HG03175 (cell line): ENCODE data around the gene ZNF675.
A peak's percentile ranks its signal among the peaks of the same experiment; 100 is the strongest.
"Not testable (repeated sequence)": the region's sequence is repeated elsewhere in the genome, so short reads cannot be mapped to it uniquely, and the experiment has no call there.

ENCODE experiments used
- ATAC-seq: cut with Tn5 transposase; IDR thresholded peaks from one replicate; pipeline ENCODE4 v1.9.1; 2021; ENCODE audit warnings: mild to moderate bottlenecking, moderate library complexity; ENCODE audit not compliant: unreplicated experiment

Gene ZNF675

GRCh38 chr19:23686621-23687423, at the start of gene ZNF675:
TSS of gene ZNF675 (minus strand) at chr19:23687212. CDS start at chr19:23687033, 179 bp downstream.
- ATAC-seq: peak; percentile 89

GRCh38 chr19:23730729-23731465, 43.9 kb upstream of the ZNF675 start:
- not testable (repeated sequence) for ATAC-seq

- not testable (repeated sequence) for ATAC-seq
These were observed 37.1 kb upstream of the ZNF675 start for GRCh38 chr19:23724161-23724560.

- no peak for ATAC-seq
These were observed 31.8 kb upstream of the ZNF675 start for GRCh38 chr19:23718802-23719201.

GRCh38 chr19:23716792-23717191, 29.8 kb upstream of the ZNF675 start:
- ATAC-seq: no peak

- no peak for ATAC-seq
These were observed 22.3 kb upstream of the ZNF675 start for GRCh38 chr19:23709347-23709746.

- no peak for ATAC-seq
These were observed 19.6 kb upstream of the ZNF675 start for GRCh38 chr19:23706657-23707056.

GRCh38 chr19:23699521-23699860, 12.5 kb upstream of the ZNF675 start:
- ATAC-seq: no peak

GRCh38 chr19:23698711-23699520, 11.9 kb upstream of the ZNF675 start:
- ATAC-seq: no peak

- not testable (repeated sequence) for ATAC-seq
These were observed 5.9 kb upstream of the ZNF675 start for GRCh38 chr19:23692937-23693336.

- ATAC-seq: no peak
These were observed 13.9 kb downstream of the ZNF675 start for GRCh38 chr19:23673132-23673531.

GRCh38 chr19:23668606-23669005, 18.4 kb downstream of the ZNF675 start:
- ATAC-seq: not testable (repeated sequence)

GRCh38 chr19:23665651-23666410, 21.2 kb downstream of the ZNF675 start:
- ATAC-seq: no peak

- not testable (repeated sequence) for ATAC-seq
These were observed 37.2 kb downstream of the ZNF675 start for GRCh38 chr19:23649817-23650216.
